ENCODE measurements around the gene CD53. TPM values are rescaled to one million over a fixed set of nuclear protein-coding genes. Genes with fewer than 3 reads are reported as not detected.
"Not testable (repeated sequence)": the region's sequence is repeated elsewhere in the genome, so short reads cannot be mapped to it uniquely, and the experiment has no call there.

Gene CD53
- total RNA-seq, 2 experiments from 2014 or later, result 657 to 659 TPM

GRCh38 chr1:110860620-110861019 is 12.3 kb upstream of the CD53 start:
- H3K27me3 Mint-ChIP-seq, H3K4me3 Mint-ChIP-seq, CTCF ChIA-PET, H3K27ac Mint-ChIP-seq, DNase-seq: not testable (repeated sequence)
- Mint-ChIP-seq H3K4me1 (peaks cover 11% of the 10 kb centered on the region), H3K9me3 (peaks cover 24% of the 10 kb centered on the region), H3K36me3 (ENCODE audit: low read depth) (peaks cover 22% of the 10 kb centered on the region)
- POLR2A ChIA-PET, result interaction anchor here (1.1 to 1.6 kb wide), 3 partner anchors 13 to 29 kb away, joined by 4 to 5 read pairs (median 5); no protein-coding TSS in a partner anchor

- DNase-seq, H3K27me3 Mint-ChIP-seq, H3K4me3 Mint-ChIP-seq, H3K27ac Mint-ChIP-seq, POLR2A ChIA-PET: not testable (repeated sequence)
- Mint-ChIP-seq H3K9me3 (peaks cover 34% of the 10 kb centered on the region), H3K4me1 (peaks cover 11% of the 10 kb centered on the region), H3K36me3 (ENCODE audit: low read depth) (peaks cover 32% of the 10 kb centered on the region)
- CTCF ChIA-PET, result interaction anchor here (0.6 kb wide), 1 partner anchor 13 kb away, joined by 3 read pairs; no protein-coding TSS in a partner anchor
Measured at GRCh38 chr1:110861942-110862341, 11.0 kb upstream of the CD53 start.

- DNase-seq, result no peak
- no peaks in the 10 kb centered on the region for H3K27me3 Mint-ChIP-seq
- peaks cover 46% of the 10 kb centered on the region for H3K36me3 Mint-ChIP-seq (ENCODE audit: low read depth)
- no peak overlapping the region for H3K4me3 Mint-ChIP-seq
- no peak overlapping the region for H3K27ac Mint-ChIP-seq
- peaks cover 49% of the 10 kb centered on the region for H3K9me3 Mint-ChIP-seq
- peaks cover 11% of the 10 kb centered on the region for H3K4me1 Mint-ChIP-seq
- ChIA-PET CTCF (no interaction called here), POLR2A (interaction anchor here (2.3 kb wide), 1 partner anchor 11 kb away, joined by 7 read pairs; no protein-coding TSS in a partner anchor)
Measured at GRCh38 chr1:110864287-110864686, 8.7 kb upstream of the CD53 start.

- Mint-ChIP-seq H3K4me3 (no peak overlapping the region), H3K36me3 (ENCODE audit: low read depth) (peaks cover 59% of the 10 kb centered on the region), H3K4me1 (peaks cover 29% of the 10 kb centered on the region), H3K9me3 (peaks cover 23% of the 10 kb centered on the region), H3K27ac (peak overlapping the region; percentile 34), H3K27me3 (no peaks in the 10 kb centered on the region)
- ChIA-PET POLR2A (interaction anchor here (2.5 to 8.1 kb wide), 5 partner anchors 9 to 200 kb away, joined by 10 to 170 read pairs (median 136); partner anchors contain the start of genes KCNA3 and LRIF1), CTCF (interaction anchor here (1.0 kb wide), 1 partner anchor 84 kb away, joined by 3 read pairs; no protein-coding TSS in a partner anchor)
- no peak for DNase-seq
Measured at GRCh38 chr1:110870721-110871388, 2.1 kb upstream of the CD53 start.

GRCh38 chr1:110872366-110872744 is 593 bp upstream of the CD53 start:
- Mint-ChIP-seq H3K27ac (peak overlapping the region; percentile 97), H3K36me3 (ENCODE audit: low read depth) (peaks cover 59% of the 10 kb centered on the region), H3K27me3 (no peaks in the 10 kb centered on the region), H3K9me3 (peaks cover 11% of the 10 kb centered on the region), H3K4me3 (peak overlapping the region; percentile 97), H3K4me1 (peaks cover 34% of the 10 kb centered on the region)
- POLR2A ChIA-PET, result interaction anchor here (0.6 to 8.1 kb wide), 23 partner anchors 7 to 1324 kb away, joined by 3 to 170 read pairs (median 6); partner anchors contain the start of genes GNAI3, KCNA3, LRIF1 and RBM15
- CTCF ChIA-PET, result interaction anchor here (0.6 to 1.1 kb wide), 3 partner anchors 120 to 1749 kb away, joined by 3 to 4 read pairs (median 3); no protein-coding TSS in a partner anchor
- DNase-seq, result no peak

GRCh38 chr1:110873856-110874255 is 908 bp downstream of the CD53 start:
- ChIA-PET POLR2A (interaction anchor here (0.8 to 8.1 kb wide), 28 partner anchors 8 to 1448 kb away, joined by 3 to 170 read pairs (median 8); partner anchors contain the start of genes DENND2D, KCNA3, LRIF1 and PSMA5), CTCF (interaction anchor here (1.0 to 3.4 kb wide), 6 partner anchors 17 to 254 kb away, joined by 3 to 15 read pairs (median 4); partner anchors contain the start of gene LRIF1)
- H3K36me3 Mint-ChIP-seq (ENCODE audit: low read depth), result peaks cover 62% of the 10 kb centered on the region
- no peaks in the 10 kb centered on the region for H3K27me3 Mint-ChIP-seq
- peak overlapping the region; percentile 97 for H3K27ac Mint-ChIP-seq
- DNase-seq, result no peak
- H3K4me3 Mint-ChIP-seq, result peak overlapping the region; percentile 97
- H3K9me3 Mint-ChIP-seq, result no peaks in the 10 kb centered on the region
- peaks cover 31% of the 10 kb centered on the region for H3K4me1 Mint-ChIP-seq

GRCh38 chr1:110874324-110875215 is 1.6 kb downstream of the CD53 start:
- peak; percentile 31 for DNase-seq
- Mint-ChIP-seq H3K36me3 (ENCODE audit: low read depth) (peaks cover 67% of the 10 kb centered on the region), H3K4me3 (peak overlapping the region; percentile 97), H3K27me3 (no peaks in the 10 kb centered on the region), H3K9me3 (no peaks in the 10 kb centered on the region), H3K27ac (peak overlapping the region; percentile 97), H3K4me1 (peaks cover 37% of the 10 kb centered on the region)
- ChIA-PET CTCF (interaction anchor here (1.0 to 3.4 kb wide), 6 partner anchors 17 to 255 kb away, joined by 3 to 15 read pairs (median 4); partner anchors contain the start of gene LRIF1), POLR2A (interaction anchor here (0.7 to 8.1 kb wide), 41 partner anchors 7 to 1746 kb away, joined by 3 to 170 read pairs (median 7); partner anchors contain the start of genes CEPT1, DENND2D, DRAM2 and KCNA3)

GRCh38 chr1:110875216-110875731 is 2.3 kb downstream of the CD53 start:
- DNase-seq, result peak; percentile 79
- no peaks in the 10 kb centered on the region for H3K27me3 Mint-ChIP-seq
- H3K36me3 Mint-ChIP-seq (ENCODE audit: low read depth), result peaks cover 71% of the 10 kb centered on the region

GRCh38 chr1:110876748-110877341 is 3.9 kb downstream of the CD53 start:
- Mint-ChIP-seq H3K27ac (peak overlapping the region; percentile 97), H3K9me3 (no peaks in the 10 kb centered on the region), H3K36me3 (ENCODE audit: low read depth) (peaks cover 77% of the 10 kb centered on the region), H3K27me3 (no peaks in the 10 kb centered on the region), H3K4me1 (peaks cover 44% of the 10 kb centered on the region), H3K4me3 (peak overlapping the region; percentile 97)
- ChIA-PET POLR2A (interaction anchor here (0.7 to 8.1 kb wide), 12 partner anchors 12 to 1328 kb away, joined by 3 to 170 read pairs (median 36); partner anchors contain the start of genes CEPT1, DENND2D, DRAM2 and GNAI3), CTCF (interaction anchor here (0.7 to 2.7 kb wide), 2 partner anchors 87 to 90 kb away, joined by 5 to 14 read pairs; partner anchors contain the start of gene LRIF1)
- DNase-seq, result no peak

More at GRCh38 chr1:110875216-110875731, 2.3 kb downstream of the CD53 start:
- peak overlapping the region; percentile 97 for H3K4me3 Mint-ChIP-seq
- H3K4me1 Mint-ChIP-seq, result peaks cover 42% of the 10 kb centered on the region
- ChIA-PET CTCF (interaction anchor here (1.8 to 3.4 kb wide), 3 partner anchors 88 to 117 kb away, joined by 5 to 15 read pairs (median 14); partner anchors contain the start of gene LRIF1), POLR2A (interaction anchor here (0.7 to 8.1 kb wide), 43 partner anchors 10 to 1746 kb away, joined by 3 to 170 read pairs (median 4); partner anchors contain the start of genes CEPT1, DENND2D, DRAM2 and KCNA3)
- H3K9me3 Mint-ChIP-seq, result no peaks in the 10 kb centered on the region
- H3K27ac Mint-ChIP-seq, result peak overlapping the region; percentile 97

GRCh38 chr1:110877364-110877763 is 4.4 kb downstream of the CD53 start:
- Mint-ChIP-seq H3K36me3 (ENCODE audit: low read depth) (peaks cover 82% of the 10 kb centered on the region), H3K4me3 (peak overlapping the region; percentile 97), H3K9me3 (no peaks in the 10 kb centered on the region), H3K27ac (peak overlapping the region; percentile 97), H3K27me3 (no peaks in the 10 kb centered on the region), H3K4me1 (peaks cover 43% of the 10 kb centered on the region)
- DNase-seq, result no peak
- CTCF ChIA-PET, result interaction anchor here (0.7 kb wide), 1 partner anchor 90 kb away, joined by 5 read pairs; no protein-coding TSS in a partner anchor
- POLR2A ChIA-PET, result interaction anchor here (0.6 to 8.1 kb wide), 11 partner anchors 11 to 1329 kb away, joined by 3 to 170 read pairs (median 5); partner anchors contain the start of genes GNAI3, KCNA3, LRIF1 and RBM15

GRCh38 chr1:110877776-110878175 is 4.8 kb downstream of the CD53 start:
- H3K27ac Mint-ChIP-seq, result peak overlapping the region; percentile 97
- peak overlapping the region; percentile 97 for H3K4me3 Mint-ChIP-seq
- peaks cover 43% of the 10 kb centered on the region for H3K4me1 Mint-ChIP-seq
- peaks cover 85% of the 10 kb centered on the region for H3K36me3 Mint-ChIP-seq (ENCODE audit: low read depth)
- ChIA-PET CTCF (interaction anchor here (0.7 kb wide), 1 partner anchor 91 kb away, joined by 5 read pairs; no protein-coding TSS in a partner anchor), POLR2A (interaction anchor here (0.6 to 8.1 kb wide), 12 partner anchors 11 to 1329 kb away, joined by 3 to 170 read pairs (median 4); partner anchors contain the start of genes GNAI3, KCNA3, LRIF1 and RBM15)
- no peak for DNase-seq
- no peaks in the 10 kb centered on the region for H3K27me3 Mint-ChIP-seq
- H3K9me3 Mint-ChIP-seq, result no peaks in the 10 kb centered on the region

Measured in activated CD4-positive, alpha-beta memory T cell treated with anti-CD3 and anti-CD28 coated beads, Interleukin-2, amount 10 ng/mL, durations not matched to agents 7 days and 5 days (primary cell).